SK-MEL-5 (cell line): Measurements from ENCODE around the gene SETBP1. TPM values are rescaled to one million over a fixed set of nuclear protein-coding genes. Genes with fewer than 3 reads are reported as not detected.
A peak's percentile ranks its signal among the peaks of the same experiment; 100 is the strongest.

Experiments
- DNase-seq: peaks from one replicate; pipeline ENCODE4 v3.0.0-alpha.2; 2016; ENCODE audit warnings: low read depth, low spot score
- in situ Hi-C: cut with HindIII; loops from 2 replicates; pipeline ENCODE4 v1.10.0; 2016; ENCODE audit warnings: low sequenced_read_pairs, high pct_unique_total_duplicates, low pct_unique_long_range_greater_than_20kb
- total RNA-seq: library from RNA; depleted of rRNA; stranded (reverse); fragments of >200 nt; shearing (Covaris generic); gene quantifications from 2 replicates; pipeline ENCODE4 v1.2.3, GENCODE V29; 2014

SETBP1 gene
- total RNA-seq, 1 experiment from 2014 or later, result 2.3 TPM

DNA sequence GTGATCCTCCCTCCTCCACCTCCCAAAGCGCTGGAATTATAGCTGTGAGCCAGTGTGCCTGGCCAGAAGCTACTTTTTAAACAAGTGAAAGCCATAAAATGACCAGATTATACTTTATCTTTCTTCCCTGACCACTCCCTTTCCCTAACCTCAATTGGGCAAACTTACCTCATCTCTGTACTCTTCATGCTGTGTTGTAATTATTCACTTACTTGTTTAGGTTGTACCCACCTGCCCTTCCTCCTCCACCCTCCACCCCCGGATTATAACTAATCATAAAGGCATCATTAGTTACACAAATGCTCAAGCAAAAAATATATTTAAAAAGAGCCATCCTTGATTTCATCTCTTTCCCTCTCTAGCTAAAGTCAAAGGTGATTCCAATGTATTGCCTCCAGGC is 279.9 kb downstream of the SETBP1 start:
- in situ Hi-C loops, result no loop called here
- no peak for DNase-seq

DNA sequence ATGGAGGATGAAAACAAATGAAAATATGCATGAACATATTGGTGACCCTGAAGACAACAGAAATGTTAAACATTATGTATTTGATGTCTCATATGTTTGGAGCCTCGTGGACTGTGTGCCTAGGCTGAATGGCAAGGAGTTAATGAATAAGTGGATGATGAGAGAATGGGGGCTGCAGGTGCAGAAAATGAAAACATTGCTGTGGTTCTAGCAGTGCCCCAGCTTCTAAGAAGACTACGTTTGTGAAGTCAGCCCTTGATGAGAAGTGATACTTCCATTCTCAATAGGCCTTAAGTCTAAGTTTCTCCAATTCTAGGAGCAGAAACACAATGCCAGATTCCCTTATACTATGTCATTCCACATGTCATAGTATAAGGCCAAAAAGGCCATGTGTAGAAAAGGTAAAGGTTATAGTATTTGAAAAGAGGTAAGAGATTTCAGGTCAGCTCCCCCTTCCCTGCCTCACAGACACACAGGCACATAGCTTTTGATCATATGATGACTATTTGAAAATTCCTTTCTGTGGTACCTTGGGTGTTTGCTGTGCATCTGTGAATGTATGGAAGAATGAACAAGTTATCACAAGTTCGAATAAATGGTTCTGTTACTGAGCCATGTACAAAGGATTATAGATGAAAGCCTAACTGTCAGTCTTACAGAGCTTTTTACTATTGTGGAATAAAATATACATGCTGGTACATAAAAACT is 280.8 kb downstream of the SETBP1 start:
- no peak for DNase-seq
- in situ Hi-C loops, result no loop called here

DNA sequence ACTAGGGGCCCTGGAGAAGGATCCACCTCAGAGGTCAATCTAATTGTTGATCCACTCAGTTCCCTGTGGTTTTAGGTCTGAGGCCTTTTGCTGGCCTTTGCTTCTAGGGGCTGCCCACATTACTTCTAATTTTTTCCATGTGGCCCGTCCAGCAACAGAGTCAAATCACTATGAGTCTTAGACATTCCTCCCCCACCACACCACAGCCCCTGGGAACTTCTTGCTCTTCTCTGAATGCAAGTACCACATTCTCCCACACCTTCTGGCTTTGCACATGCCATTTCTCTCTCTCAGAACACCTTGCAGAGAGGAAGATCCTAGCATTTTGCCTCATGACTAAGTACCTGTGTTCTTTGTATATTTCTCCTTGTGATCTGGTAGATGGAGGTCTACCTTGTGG is 286.9 kb downstream of the SETBP1 start:
- DNase-seq, result no peak
- in situ Hi-C loops, result no loop called here

DNA sequence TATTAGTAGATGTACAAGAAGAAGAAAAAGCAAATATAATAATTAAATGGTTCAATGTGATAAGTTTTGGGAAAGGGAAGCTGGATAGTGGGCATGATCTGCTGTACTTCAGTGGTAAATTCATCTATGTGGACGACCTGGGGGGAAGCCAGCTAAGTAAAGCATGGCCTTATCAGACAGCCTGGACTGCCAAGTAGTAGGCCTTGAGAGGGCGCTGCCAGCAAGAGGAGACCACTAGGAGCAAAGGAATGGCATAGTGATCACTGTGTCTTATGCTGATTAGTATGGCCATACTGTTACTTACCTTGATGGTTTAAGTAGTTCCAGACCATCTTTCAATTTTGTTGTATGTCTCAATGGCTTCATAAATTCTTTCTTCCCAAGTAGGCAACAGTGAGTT is 287.6 kb downstream of the SETBP1 start:
- in situ Hi-C loops, result no loop called here

DNA sequence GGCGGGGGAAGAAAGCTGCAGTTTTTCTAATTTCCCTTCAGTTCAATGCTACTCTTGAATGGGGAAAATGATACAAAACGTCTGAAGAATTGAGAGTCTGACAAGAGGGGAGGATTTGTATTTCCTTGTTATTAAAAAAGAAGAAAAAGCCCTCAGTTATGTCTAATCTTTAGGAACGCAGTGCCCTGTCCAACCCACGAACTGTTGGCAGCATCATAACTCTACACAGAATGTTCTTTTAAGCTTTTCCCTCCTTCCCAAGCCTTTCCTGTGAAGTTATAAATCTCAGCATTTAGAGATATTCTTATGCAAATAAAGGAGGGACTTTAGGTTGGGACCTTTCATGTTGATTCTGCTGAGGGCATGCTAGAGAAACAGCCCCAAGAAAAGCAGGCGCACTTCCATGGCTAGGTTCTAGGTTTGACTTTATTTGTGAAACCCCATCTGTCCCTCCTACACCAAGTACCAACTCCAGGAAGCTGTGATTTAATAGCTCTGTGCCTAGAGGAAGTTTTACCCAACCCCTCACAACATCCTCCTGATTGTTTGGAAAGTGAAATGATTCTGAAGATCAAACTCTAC is 288.6 kb downstream of the SETBP1 start:
- in situ Hi-C loops, result no loop called here
- no peak for DNase-seq

More for the DNA sequence above, 287.6 kb downstream of the SETBP1 start:
- peak; percentile 62 for DNase-seq

DNA sequence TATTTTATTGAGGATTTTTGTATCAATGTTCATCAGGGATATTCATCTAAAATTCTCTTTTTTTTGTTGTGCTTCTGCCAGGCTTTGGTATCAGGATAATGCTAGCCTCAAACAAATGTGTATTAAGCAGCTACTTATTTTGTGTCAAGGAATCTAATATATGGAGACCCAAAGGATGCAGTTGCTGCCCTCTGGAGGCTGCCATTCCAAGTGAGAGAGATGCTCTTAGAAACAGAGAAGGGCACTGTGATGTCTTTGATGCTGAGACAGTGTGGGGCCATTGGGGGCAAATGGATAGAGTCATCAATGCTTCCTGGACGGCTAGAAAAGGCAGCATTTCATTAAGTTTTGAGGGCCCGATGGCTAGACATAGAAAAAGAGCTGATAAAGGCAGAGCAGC is 292.6 kb downstream of the SETBP1 start:
- in situ Hi-C loops, result no loop called here
- DNase-seq, result no peak

DNA sequence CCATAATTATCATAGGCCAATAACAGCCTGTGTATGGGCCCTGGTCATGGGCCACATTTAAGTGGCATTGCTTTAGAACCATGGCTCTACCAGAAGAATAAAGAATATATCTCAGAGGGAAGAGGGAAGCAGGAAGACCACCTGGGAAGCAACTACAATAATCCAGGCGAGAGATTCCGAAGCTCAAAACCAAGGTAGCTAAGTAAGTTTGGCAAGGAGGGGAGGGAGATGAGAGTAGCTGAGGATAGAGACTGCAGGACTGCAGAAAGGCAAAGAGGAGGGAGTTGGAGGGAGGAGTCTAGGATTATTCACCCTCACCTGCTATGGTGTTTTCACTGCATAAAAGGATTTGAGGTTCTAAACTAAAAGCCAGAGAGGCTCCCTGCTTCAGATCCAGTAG is 293.5 kb downstream of the SETBP1 start:
- in situ Hi-C loops, result no loop called here
- no peak for DNase-seq

DNA sequence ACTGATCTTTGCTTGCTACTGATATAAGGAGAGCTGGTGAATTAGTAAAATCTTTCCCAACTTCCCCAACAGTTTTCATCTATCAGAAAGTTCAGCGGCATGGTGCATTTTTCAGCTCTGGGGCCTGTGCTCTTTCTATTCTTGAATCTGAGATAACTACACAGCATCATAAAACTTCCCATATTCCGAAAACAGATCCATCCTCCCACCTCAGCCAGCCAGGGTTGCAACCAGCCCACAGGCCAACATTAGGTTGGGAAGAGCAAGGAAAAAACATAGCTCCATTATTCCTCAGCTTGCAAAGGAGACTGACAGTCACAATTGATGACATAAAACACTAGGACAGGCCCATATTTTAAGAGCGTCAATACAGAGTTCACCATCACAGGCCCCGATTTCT is 297.2 kb downstream of the SETBP1 start:
- DNase-seq, result no peak
- in situ Hi-C loops, result no loop called here

DNA sequence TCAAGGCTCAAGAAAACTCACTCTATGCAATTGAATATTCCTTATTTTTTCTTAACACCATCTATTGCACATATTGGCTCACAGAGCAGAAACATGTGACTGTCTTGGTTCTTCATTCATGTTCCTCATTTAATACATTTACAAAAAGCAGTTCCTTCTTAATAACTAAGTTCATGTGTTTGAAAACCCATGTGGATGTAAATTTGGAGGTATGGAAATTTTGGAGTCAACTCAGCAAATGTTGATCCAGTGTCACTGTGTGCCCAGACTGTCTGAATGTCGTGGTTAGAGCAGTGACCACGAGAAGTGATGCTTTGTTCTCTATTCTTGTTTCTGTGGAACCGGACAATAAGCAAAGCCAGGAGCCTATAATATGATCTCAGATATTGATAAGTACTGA is 299.1 kb downstream of the SETBP1 start:
- DNase-seq, result no peak
- in situ Hi-C loops, result no loop called here

DNA sequence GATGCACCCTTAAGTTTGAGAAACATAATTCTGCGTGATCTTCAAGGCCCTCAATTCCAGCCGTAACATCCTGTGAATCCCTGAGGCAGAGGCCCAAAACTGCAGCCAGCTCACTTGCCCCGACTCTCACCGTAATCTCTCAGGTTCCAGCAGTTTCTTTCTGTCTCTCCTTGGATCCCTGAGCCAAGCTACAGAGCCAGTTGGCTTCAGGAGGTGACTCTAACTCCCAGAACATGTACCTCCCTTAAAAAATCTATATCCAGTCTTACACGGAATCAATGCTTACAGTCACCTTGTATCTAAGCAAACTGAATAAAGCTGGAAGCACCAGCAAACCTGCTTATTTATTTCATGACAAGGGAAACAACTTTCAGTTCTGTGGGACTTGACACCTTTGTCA is 300.4 kb downstream of the SETBP1 start:
- in situ Hi-C loops, result no loop called here
- no peak for DNase-seq

DNA sequence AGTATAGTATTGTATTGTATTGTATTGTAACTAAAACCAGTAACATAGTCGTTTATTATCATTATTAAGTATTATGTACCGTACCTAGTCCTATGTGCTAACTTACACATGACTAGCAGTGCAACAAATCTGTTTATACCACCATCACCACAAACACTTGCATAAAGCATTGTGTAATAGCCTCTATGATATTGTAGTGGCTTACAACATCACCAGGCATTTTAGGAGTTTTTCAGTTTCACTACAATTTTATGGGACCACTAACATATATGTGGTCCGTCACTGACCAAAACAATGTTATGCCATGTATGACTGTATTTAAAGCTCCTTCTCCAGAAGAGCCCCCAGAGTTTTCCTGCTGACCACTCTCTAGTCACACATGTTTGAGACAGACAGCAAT is 306.2 kb downstream of the SETBP1 start:
- no peak for DNase-seq
- in situ Hi-C loops, result no loop called here

DNA sequence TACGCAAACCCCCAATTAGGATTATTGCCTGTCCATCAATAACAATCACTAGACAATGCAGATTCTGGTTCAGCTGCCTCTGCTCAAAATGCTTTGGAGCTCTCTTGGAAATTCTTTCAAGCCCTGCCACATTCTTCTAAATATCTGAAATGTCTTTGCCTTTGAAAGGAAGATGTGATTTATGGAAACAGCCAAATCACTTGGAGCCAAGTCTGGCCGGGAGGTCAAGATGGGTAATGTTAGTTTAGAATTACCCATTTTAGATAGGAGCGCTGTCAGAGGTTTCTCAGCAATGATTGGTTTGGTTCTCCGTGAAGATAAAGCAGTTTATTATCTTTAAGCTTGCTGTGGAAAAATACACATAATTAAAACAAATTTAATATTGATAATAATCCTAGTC is 306.7 kb downstream of the SETBP1 start:
- DNase-seq, result no peak
- in situ Hi-C loops, result no loop called here

DNA sequence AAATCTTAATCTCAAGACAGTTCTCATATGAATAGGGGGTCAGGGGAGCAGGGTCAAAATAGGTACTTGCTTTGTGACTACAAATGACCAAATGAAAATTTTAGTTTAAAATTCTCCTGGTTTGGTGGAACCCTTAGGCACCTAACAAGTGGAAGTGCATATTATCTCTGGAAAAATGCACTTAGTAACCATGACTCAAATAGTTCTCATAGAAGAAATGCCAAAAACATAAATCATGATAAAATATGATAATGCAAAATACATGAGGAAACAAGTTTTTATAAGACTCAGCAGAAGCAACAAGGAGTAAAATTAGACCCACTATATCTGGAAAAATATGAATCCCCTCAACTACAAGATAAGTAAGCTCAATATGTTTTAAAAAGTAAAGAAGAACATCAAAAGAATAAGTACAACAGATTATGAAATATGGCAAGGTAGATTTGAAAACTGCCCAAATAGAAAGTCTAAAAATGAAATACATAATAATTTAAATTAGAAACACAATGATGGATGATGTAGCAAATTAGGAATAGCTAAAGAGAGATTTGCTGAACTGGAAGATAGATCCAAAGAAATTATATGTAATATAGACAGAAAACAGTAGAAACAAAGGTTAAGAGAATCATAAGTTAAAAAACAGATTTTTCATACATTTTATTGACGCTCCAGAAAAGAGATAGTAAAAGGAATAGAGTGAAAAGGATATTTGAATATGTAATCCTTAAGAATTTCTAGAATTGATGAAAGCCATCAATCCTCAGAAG is 308.3 kb downstream of the SETBP1 start:
- no peak for DNase-seq
- in situ Hi-C loops, result no loop called here

DNA sequence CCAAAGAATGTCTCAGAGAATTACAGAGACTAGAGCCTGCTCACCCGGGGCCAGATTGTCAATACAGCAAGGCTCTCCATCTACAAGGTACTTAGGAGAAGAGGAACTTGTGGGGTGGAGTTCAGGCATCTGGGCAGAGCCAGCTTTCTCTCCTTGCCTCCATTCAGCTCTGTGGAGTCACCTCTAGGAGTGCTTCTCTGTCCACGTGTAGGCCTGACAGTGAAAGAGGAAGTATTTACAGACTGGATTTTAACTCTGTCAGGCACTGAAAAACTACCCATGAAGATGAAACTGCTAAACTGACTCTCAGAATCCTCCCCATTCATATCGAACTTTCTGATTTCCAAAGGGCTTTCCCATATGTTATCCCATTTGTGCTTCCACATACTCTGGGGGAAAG is 315.6 kb downstream of the SETBP1 start:
- no peak for DNase-seq
- in situ Hi-C loops, result no loop called here

DNA sequence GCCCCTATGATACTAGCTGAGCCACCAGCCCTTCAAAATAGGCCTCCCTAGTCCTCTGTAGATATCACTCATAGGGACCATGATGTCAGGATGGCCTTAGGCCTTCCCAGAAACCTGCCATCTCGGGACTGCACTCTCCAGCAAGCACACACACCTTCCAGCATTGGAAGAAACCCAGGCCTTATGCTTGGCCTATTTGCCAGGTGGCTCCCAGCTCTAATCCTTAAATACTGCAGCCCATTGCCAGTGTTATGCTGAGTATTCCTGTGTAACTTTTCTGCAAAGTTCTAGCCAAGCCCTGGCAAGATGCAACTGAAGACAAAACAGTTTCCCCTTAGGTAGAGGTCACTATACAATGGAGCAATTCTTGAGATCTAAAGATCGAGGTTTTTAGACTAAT is 316.5 kb downstream of the SETBP1 start:
- in situ Hi-C loops, result no loop called here
- DNase-seq, result no peak

DNA sequence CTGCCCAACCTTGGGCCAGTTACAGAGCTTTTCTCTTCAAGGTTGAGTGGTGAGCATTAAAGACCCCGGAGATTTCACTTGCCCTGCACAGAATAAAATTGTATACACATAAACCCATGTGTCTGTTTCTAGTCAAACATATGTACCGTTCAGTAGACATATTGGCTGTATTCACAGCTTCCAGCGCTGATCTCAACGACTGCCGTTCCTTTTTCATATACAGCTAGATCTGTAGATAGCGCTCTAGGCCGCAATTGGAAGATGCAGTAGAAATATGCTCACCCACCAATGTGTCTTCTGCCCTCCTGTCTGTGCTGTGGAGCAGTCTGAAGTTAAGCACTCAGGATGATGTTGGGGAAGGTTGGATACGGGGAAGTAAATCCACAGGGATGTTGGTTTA is 317.7 kb downstream of the SETBP1 start:
- in situ Hi-C loops, result no loop called here
- no peak for DNase-seq

DNA sequence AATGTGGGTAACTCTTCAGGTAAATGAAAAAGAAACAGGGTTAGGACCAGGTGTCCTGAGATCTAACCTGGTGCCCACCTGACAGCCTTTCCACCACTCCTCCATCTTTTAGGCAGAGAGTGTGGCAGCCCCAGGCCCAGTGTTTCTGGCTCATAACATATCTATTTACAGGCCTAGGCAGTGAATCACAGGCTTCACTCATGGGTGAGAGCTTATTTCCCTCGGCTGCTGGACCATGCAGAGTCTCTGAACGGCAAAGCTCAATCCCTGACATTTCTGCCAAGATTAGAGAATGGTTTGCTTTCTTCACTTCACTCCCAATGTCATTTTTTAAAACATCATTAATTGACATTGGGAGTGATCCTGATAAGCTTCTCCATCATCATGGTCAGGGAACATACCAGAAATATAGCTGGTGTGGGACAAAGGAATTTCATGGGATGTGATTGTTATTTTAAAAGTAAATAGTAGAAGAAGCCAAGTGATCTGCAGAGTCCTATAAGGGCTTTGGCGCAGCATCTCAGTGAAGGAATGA is 323.9 kb downstream of the SETBP1 start:
- DNase-seq, result no peak
- in situ Hi-C loops, result no loop called here

DNA sequence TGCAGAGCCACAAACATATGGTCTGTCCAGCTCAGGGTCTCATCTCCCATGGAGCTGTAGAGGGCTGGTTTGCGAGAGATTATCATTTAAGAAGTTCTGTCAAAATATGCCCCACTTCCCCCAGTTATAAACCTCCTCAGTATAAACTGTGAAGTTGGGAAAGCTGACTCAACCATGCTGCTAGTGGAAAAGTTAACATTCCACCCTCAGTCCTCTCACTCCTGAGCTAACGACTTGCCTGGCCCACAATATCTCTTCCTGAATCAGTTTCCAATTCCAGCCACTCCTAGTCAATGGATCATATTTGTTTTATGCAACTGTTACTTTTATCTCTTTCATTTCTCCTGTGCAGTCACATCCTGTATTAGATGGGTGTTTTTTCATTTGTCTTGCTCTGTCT is 326.2 kb downstream of the SETBP1 start:
- DNase-seq, result no peak
- in situ Hi-C loops, result no loop called here

DNA sequence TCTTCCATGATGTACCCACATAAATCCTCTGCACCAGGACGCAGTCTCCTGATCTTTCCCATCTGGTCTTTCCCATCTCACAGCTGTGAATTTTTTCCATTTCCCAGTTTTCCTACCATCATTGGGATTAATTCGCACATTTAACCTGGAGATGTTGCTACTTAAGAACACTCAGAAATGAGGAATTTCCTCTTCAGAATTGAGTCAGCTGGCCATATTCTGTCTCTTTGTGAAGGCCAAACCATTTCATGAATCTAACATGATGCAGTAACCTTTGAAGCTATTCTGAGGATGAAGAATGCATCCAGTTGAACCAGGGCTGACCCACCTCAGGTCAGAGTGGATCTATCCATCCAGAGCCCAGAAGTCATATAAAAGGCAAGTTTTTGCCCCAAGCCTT is 326.8 kb downstream of the SETBP1 start:
- in situ Hi-C loops, result no loop called here

More for the DNA sequence above, 326.8 kb downstream of the SETBP1 start:
- DNase-seq, result no peak
